ENCODE measurements around the gene DLEC1.

DNA sequence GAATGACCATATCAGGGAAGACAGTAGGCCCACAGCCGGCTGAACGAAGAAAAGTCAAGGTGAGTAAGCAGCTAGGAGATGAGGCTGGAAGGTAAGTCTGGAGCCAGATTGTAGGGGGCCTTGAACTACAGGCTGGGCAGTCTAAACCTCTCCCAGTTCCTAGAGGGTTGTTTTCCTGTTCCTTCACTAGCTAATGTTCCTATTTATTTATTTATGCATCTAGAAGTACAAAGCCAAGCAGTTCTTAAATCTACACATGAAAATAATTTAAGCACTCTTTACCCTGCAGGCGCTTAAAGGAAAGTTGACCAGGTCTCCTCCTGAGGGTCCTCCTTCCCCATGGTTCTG lies 94.2 kb downstream of the DLEC1 start:
- TF ChIP-seq RFX5 (IDR thresholded peaks at IDR 0.05; ENCODE audit: low read depth, low read length) (no peak), TAF1 (IDR thresholded peaks at IDR 0.05; ENCODE audit: control insufficient read depth, extremely low read depth, insufficient read depth, low read length, severe bottlenecking) (no peak), HCFC1 (IDR thresholded peaks at IDR 0.05; ENCODE audit: low read depth, low read length) (no peak)
- TF ChIP-seq, protein P1, sequence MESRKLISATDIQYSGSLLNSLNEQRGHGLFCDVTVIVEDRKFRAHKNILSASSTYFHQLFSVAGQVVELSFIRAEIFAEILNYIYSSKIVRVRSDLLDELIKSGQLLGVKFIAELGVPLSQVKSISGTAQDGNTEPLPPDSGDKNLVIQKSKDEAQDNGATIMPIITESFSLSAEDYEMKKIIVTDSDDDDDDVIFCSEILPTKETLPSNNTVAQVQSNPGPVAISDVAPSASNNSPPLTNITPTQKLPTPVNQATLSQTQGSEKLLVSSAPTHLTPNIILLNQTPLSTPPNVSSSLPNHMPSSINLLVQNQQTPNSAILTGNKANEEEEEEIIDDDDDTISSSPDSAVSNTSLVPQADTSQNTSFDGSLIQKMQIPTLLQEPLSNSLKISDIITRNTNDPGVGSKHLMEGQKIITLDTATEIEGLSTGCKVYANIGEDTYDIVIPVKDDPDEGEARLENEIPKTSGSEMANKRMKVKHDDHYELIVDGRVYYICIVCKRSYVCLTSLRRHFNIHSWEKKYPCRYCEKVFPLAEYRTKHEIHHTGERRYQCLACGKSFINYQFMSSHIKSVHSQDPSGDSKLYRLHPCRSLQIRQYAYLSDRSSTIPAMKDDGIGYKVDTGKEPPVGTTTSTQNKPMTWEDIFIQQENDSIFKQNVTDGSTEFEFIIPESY (CRISPR knock-in tag; IDR thresholded peaks at IDR 0.05): no peak
- TF ChIP-seq, protein P2, sequence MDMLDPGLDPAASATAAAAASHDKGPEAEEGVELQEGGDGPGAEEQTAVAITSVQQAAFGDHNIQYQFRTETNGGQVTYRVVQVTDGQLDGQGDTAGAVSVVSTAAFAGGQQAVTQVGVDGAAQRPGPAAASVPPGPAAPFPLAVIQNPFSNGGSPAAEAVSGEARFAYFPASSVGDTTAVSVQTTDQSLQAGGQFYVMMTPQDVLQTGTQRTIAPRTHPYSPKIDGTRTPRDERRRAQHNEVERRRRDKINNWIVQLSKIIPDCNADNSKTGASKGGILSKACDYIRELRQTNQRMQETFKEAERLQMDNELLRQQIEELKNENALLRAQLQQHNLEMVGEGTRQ (CRISPR knock-in tag; IDR thresholded peaks at IDR 0.05): no peak
